ENCODE measurements around the gene HSPA4L.

DNA sequence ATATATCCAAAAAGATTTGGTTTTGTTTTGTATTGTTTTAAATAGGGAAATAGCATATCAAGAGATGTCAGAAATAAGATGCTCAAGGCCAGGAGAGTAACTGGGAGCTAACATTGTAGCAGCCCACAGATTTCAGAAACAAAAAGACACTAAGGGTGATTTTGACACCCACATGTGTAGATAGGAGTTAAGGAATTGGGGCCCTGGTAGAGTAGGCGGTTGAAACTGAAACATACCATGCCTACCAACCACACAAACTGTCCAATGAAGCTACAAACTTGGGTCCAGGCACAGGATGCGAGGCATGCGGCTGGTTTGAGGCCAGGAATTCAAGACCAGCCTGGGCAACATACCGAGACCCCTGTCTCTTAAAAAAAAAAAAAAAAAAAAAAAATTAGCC is 6.3 kb upstream of the HSPA4L start:
- TF ChIP-seq, protein P1, sequence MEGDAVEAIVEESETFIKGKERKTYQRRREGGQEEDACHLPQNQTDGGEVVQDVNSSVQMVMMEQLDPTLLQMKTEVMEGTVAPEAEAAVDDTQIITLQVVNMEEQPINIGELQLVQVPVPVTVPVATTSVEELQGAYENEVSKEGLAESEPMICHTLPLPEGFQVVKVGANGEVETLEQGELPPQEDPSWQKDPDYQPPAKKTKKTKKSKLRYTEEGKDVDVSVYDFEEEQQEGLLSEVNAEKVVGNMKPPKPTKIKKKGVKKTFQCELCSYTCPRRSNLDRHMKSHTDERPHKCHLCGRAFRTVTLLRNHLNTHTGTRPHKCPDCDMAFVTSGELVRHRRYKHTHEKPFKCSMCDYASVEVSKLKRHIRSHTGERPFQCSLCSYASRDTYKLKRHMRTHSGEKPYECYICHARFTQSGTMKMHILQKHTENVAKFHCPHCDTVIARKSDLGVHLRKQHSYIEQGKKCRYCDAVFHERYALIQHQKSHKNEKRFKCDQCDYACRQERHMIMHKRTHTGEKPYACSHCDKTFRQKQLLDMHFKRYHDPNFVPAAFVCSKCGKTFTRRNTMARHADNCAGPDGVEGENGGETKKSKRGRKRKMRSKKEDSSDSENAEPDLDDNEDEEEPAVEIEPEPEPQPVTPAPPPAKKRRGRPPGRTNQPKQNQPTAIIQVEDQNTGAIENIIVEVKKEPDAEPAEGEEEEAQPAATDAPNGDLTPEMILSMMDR (IDR thresholded peaks at IDR 0.05) = no peak
- no peak for TF ChIP-seq EZH2 (IDR thresholded peaks at IDR 0.05; ENCODE audit: borderline replicate concordance, insufficient read depth, low read depth, low read length, poor library complexity, severe bottlenecking)
